GM12875 (cell line): Measurements from ENCODE around the gene PAX8.

Experiments used
- H3K4me3 ChIP-seq: one replicate; pipeline ENCODE4 v1.5.1; 2011; ENCODE audit warnings: low read depth, low read length, control low read depth
- TF ChIP-seq, protein P1 (sequence below): IDR thresholded peaks from 2 replicates; pipeline ENCODE4 v1.5.1; 2011; ENCODE audit warnings: low read depth, mild to moderate bottlenecking, control low read depth, inconsistent platforms, low read length, moderate library complexity, borderline replicate concordance; ENCODE audit not compliant: insufficient read depth

The PAX8 gene

GRCh38 chr2:113225263-113226259 lies 53.2 kb downstream of the PAX8 start:
- H3K4me3 ChIP-seq = no peak overlapping the region
- TF ChIP-seq, protein P1, sequence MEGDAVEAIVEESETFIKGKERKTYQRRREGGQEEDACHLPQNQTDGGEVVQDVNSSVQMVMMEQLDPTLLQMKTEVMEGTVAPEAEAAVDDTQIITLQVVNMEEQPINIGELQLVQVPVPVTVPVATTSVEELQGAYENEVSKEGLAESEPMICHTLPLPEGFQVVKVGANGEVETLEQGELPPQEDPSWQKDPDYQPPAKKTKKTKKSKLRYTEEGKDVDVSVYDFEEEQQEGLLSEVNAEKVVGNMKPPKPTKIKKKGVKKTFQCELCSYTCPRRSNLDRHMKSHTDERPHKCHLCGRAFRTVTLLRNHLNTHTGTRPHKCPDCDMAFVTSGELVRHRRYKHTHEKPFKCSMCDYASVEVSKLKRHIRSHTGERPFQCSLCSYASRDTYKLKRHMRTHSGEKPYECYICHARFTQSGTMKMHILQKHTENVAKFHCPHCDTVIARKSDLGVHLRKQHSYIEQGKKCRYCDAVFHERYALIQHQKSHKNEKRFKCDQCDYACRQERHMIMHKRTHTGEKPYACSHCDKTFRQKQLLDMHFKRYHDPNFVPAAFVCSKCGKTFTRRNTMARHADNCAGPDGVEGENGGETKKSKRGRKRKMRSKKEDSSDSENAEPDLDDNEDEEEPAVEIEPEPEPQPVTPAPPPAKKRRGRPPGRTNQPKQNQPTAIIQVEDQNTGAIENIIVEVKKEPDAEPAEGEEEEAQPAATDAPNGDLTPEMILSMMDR = no peak

- no peak overlapping the region for H3K4me3 ChIP-seq
- TF ChIP-seq, protein P1 = no peak
Observed at GRCh38 chr2:113224647-113225236, 54.0 kb downstream of the PAX8 start.

DNA sequence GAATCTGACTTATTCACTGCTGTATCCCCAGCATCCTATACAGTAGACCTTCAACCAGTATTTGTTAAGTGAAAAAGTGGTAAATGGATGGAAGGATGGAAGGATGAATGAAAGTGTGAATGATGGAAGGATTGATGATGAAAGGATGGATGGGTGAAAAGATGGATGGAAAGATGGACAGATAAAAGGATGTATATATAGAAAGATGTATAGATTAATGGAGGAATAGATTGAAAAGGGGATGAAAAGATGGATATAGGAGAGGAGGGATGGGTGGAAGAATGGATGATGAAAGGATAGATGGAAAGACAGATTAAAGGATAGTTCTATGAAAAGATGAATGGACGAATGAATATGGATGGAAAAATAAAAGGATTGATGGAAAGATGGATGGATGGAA lies 54.9 kb downstream of the PAX8 start:
- TF ChIP-seq, protein P1 = no peak
- H3K4me3 ChIP-seq = no peak overlapping the region

- TF ChIP-seq, protein P1 = no peak
- no peak overlapping the region for H3K4me3 ChIP-seq
Observed at GRCh38 chr2:113221846-113222245, 56.9 kb downstream of the PAX8 start.

DNA sequence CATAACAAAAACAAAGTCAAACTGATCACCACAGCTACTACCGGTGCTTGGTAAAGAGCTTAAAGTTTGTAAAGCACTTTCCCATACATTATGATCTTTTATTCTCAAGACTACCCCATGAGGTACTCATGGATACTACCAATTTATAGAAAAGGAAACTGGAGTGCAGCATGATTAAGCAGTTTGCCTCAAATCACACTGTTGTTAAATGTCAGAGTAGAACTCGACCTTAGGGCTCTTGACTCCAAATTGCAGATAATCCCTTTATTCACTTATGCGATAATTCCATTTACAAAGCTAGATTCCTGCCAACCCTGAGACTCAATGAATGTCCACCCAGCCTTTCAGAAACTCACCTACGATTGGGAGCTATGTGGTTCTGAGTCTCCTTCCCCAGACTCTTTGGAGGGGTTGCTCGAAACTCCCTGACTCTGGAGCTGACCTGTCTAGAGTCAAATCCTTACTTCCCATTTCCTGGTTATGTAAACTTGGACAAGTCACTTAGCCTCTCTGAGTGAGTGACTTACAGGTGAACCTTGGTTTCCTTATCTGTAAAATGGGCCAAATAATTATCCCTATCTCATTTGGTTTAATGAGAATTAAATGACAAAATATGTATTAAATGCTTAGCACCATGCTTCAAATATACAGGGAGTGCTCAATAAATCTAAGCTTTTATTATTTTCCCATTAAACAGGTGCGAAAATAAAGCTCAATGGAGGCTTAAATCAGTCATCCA lies 57.6 kb downstream of the PAX8 start:
- TF ChIP-seq, protein P1 = no peak
- H3K4me3 ChIP-seq = no peak overlapping the region

DNA sequence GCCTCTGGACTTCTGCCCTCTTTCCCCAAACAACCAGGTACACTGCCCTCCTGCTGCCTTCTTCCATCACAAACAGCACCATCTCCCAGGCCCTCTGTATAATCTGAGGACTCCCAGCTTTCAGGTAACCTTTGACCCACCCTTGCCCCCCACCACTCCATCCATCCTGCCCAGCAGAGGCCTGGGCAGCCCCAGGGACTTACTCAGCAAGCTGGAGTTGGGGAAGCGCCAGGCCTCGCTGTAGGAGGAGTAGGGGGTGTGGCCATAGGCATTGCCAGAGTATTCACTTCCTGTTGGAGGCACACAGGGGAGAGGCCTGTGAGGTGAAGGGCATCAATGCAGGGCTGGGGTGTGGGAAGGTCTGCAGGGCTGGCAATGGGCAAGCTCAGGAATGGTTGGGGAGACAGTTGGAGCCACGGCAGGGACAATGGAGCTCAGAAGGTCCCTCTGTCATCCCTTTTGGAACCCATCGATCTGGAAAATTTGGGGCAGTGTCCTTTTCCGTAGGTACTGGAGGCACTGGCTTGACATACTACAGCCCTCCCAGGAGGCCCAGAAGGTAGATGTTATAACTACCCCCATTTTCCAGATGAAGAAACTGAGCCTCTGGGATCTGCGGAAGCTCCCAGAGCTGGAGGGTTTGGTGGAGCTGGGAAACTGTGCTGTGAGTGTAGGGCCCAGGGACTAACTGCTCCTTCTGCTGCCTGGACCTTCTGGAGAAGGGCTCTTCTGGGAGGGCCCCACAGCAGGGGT lies 58.7 kb downstream of the PAX8 start:
- TF ChIP-seq, protein P1 = no peak
- H3K4me3 ChIP-seq = no peak overlapping the region
